GM12878 (cell line): Measurements from ENCODE around the gene RCAN2. TPM values are rescaled to one million over a fixed set of nuclear protein-coding genes. Genes with fewer than 3 reads are reported as not detected.

Experiments
- ATAC-seq: fragments of 200-7000 bp; cut with Tn5 transposase; 3 replicates; pipeline ENCODE4 v1.9.1; 2020; ENCODE audit warnings: mild to moderate bottlenecking, moderate library complexity
- BruUV-seq: library from RNA; stranded (reverse); fragments of 400-500 nt; replicated peaks from 2 replicates; lab custom pipeline; 2021; lab: Mats Ljungman, UMichigan
- CTCF ChIA-PET: fragments of 300-600 bp; sonication (Branson Sonifier 250); formaldehyde crosslinking; extraction: SDS; loops from one replicate; lab custom pipeline; 2021; ENCODE audit warnings: inconsistent platforms; lab: Yijun Ruan, JAX
- POLR2A ChIA-PET: fragments of 350-600 bp; formaldehyde crosslinking; extraction: SDS; loops from one replicate; lab custom pipeline; 2021; ENCODE audit warnings: inconsistent platforms; lab: Charles Lee
- RAD21 ChIA-PET: fragments of 300-600 bp; sonication (Branson Sonifier 250); formaldehyde crosslinking; loops from one replicate; lab custom pipeline; 2023; ENCODE audit warnings: antibody characterized with exemption; ENCODE audit not compliant: unreplicated experiment; lab: Charles Lee
- SMC1A ChIA-PET: fragments of 300-600 bp; sonication (Branson Sonifier 250); formaldehyde crosslinking; loops from one replicate; lab custom pipeline; 2023; ENCODE audit not compliant: unreplicated experiment, uncharacterized antibody; lab: Charles Lee
- DNase-seq: peaks from one replicate; pipeline ENCODE4 v3.0.0-alpha.2; 2011; ENCODE audit warnings: low read depth, low spot score
- FAIRE-seq: peaks from 3 replicates; lab custom pipeline; 2011; peaks lifted over from hg19 to GRCh38; lab: Jason Lieb, UNC
- H2AFZ ChIP-seq: 2 replicates; pipeline ENCODE4 v1.6.0; 2011; ENCODE audit warnings: low read depth, low read length, control low read depth; ENCODE audit not compliant: control insufficient read depth
- H3K27ac ChIP-seq: 2 replicates; pipeline ENCODE4 v1.5.1; 2011; ENCODE audit warnings: control low read depth; ENCODE audit not compliant: control insufficient read depth, insufficient read depth
- H3K27me3 ChIP-seq, 2 experiments: replicated peaks in 1 of 2; 2 replicates each; pipeline versions ENCODE4 v1.6.0 to v1.6.1; 2011; ENCODE audit warnings: low read length in 1 of 2; ENCODE audit not compliant: control insufficient read depth in 2 of 2, insufficient read depth in 2 of 2
- H3K36me3 ChIP-seq, 2 experiments: 2 replicates each; pipeline ENCODE4 v1.5.1; 2011; ENCODE audit warnings: low read length in 1 of 2; ENCODE audit not compliant: control insufficient read depth in 2 of 2, insufficient read depth in 2 of 2
- H3K4me1 ChIP-seq: 2 replicates; pipeline ENCODE4 v1.6.1; 2011; ENCODE audit warnings: mild to moderate bottlenecking, low read length, moderate library complexity, mixed read lengths; ENCODE audit not compliant: control insufficient read depth, insufficient read depth
- H3K4me2 ChIP-seq: 2 replicates; pipeline ENCODE4 v1.6.0; 2011; ENCODE audit warnings: control low read depth; ENCODE audit not compliant: control insufficient read depth, insufficient read depth
- H3K4me3 ChIP-seq: fragments of 200-600 bp; sonication (generic); 2 replicates; pipeline ENCODE4 v1.5.1; 2016
- H3K79me2 ChIP-seq: 2 replicates; pipeline ENCODE4 v1.6.0; 2011; ENCODE audit warnings: low read length; ENCODE audit not compliant: control insufficient read depth, insufficient read depth
- H3K9ac ChIP-seq: 2 replicates; pipeline ENCODE4 v1.8.0; 2011; ENCODE audit warnings: low read length, control low read depth, mixed read lengths; ENCODE audit not compliant: control insufficient read depth, insufficient read depth
- H3K9me3 ChIP-seq: replicated peaks from 3 replicates; pipeline ENCODE4 v1.5.1; 2011; ENCODE audit warnings: mild to moderate bottlenecking, low read length; ENCODE audit not compliant: control insufficient read depth, insufficient read depth
- H4K20me1 ChIP-seq: 2 replicates; pipeline ENCODE4 v1.6.0; 2011; ENCODE audit not compliant: control insufficient read depth, insufficient read depth
- BCLAF1 ChIP-seq: fragments of 450-650 bp; IDR thresholded peaks from 2 replicates; pipeline ENCODE4 v1.6.1; 2017; ENCODE audit warnings: antibody characterized with exemption, mild to moderate bottlenecking, moderate library complexity
- CEBPZ ChIP-seq: fragments of 150-350 bp; IDR thresholded peaks from 2 replicates; pipeline ENCODE4 v1.6.1; 2016; ENCODE audit warnings: low read depth, low read length
- CHD2 ChIP-seq: IDR thresholded peaks from 2 replicates; pipeline ENCODE4 v1.6.1; 2011; ENCODE audit warnings: low read depth, low read length, improper control_type of control experiment, borderline replicate concordance
- EP300 ChIP-seq, 2 experiments: fragments of 150-350 bp in 1 of 2; IDR thresholded peaks; 2 replicates each; pipeline ENCODE4 v1.6.1; 2011 to 2012; ENCODE audit warnings: low read depth in 2 of 2, low read length in 2 of 2, borderline replicate concordance in 1 of 2, improper control_type of control experiment in 1 of 2, inconsistent platforms in 1 of 2; ENCODE audit not compliant: control insufficient read depth in 1 of 2
- FOS ChIP-seq: IDR thresholded peaks from 3 replicates; pipeline ENCODE4 v1.6.1; 2011; ENCODE audit warnings: borderline replicate concordance; ENCODE audit not compliant: insufficient read length; ENCODE audit errors: extremely low read depth
- GATAD2B ChIP-seq: fragments of 450-650 bp; conservative IDR thresholded peaks from 2 replicates; pipeline ENCODE4 v1.6.1; 2017; ENCODE audit warnings: low read depth, mild to moderate bottlenecking, moderate library complexity
- MLLT1 ChIP-seq: fragments of 450-650 bp; IDR thresholded peaks from 2 replicates; pipeline ENCODE4 v1.6.1; 2016; ENCODE audit warnings: mild to moderate bottlenecking
- NBN ChIP-seq: fragments of 450-650 bp; IDR thresholded peaks from 2 replicates; pipeline ENCODE4 v1.6.1; 2016
- PML ChIP-seq: IDR thresholded peaks from 2 replicates; pipeline ENCODE4 v1.6.1; 2012; ENCODE audit warnings: low read length, inconsistent platforms
- PRDM15 ChIP-seq: fragments of 450-650 bp; formaldehyde crosslinking; IDR thresholded peaks from 2 replicates; pipeline ENCODE4 v1.4.0; 2020; ENCODE audit warnings: mild to moderate bottlenecking, moderate library complexity
- SIX5 ChIP-seq: IDR thresholded peaks from 2 replicates; pipeline ENCODE4 v1.6.1; 2011; ENCODE audit warnings: mild to moderate bottlenecking, low read depth, low read length, moderate library complexity; ENCODE audit not compliant: severe bottlenecking
- ZSCAN29 ChIP-seq: fragments of 450-650 bp; IDR thresholded peaks from 2 replicates; pipeline ENCODE4 v1.6.1; 2017; ENCODE audit warnings: mild to moderate bottlenecking, moderate library complexity
- WGBS: methylation state at CpG from one replicate; pipeline ENCODE4 v1.1.6; 2016; ENCODE audit warnings: low lambda C conversion rate; ENCODE audit not compliant: insufficient replicate concordance, insufficient coverage; ENCODE audit errors: missing lambda C conversion rate; 5-methylcytosine and 5-hydroxymethylcytosine counted together
- in situ Hi-C: fragments of 300-500 bp; cut with MboI; formaldehyde crosslinking; loops from 9 replicates; pipeline ENCODE4 v1.14.3; 2018; ENCODE audit warnings: mixed read lengths
- intact Hi-C: fragments of 100-400 bp; cut with micrococcal nuclease; formaldehyde crosslinking; loops from one replicate; pipeline ENCODE4 v1.14.2; 2022; ENCODE audit not compliant: unreplicated experiment
- polyA plus RNA-seq, 11 experiments: library from polyadenylated mRNA; depleted of rRNA in 4 of 11; unstranded in 6 of 11; stranded (reverse) in 5 of 11; fragments of >200 nt; fragmentation: Nextera tagmentation in 4 of 11; fragmentation: Illumina TruSeq in 1 of 11; extraction: Ambion mirVana in 4 of 11; extraction: Trizol in 1 of 11; gene quantifications; 1 replicate in 1 of 11; 2 replicates in 10 of 11; pipeline versions ENCODE4 v1.2.1 to v1.2.3, GENCODE V29; 2011 to 2016; ENCODE audit warnings: inconsistent platforms in 2 of 11, missing spikeins in 2 of 11, low read depth in 1 of 11
- total RNA-seq, 4 experiments: library from RNA; depleted of rRNA in 3 of 4; stranded (reverse); fragments of >200 nt in 3 of 4; fragmentation: Illumina TruSeq in 1 of 4; extraction: Trizol in 1 of 4; gene quantifications; 2 replicates each; pipeline versions ENCODE4 v1.2.1 to v1.2.3, GENCODE V29; 2013 to 2021

RCAN2 gene
- total and polyA plus RNA-seq, 10 of the 15 experiments (the other 5 are each of a cell fraction or from before 2014, with no cell fraction given): 0.06 TPM; not detected in 9

- peak; percentile 91 for ATAC-seq
- CTCF ChIA-PET: interaction anchor here (1.5 kb wide), 1 partner anchor 46 kb away, joined by 4 read pairs; no protein-coding TSS in a partner anchor
- Histone ChIP-seq H3K4me1 (peaks cover 14% of the 10 kb centered on the region), H3K9me3 (no peaks in the 10 kb centered on the region; the same call in 2 of the 3 replicates), H3K4me2 (peak overlapping the region; percentile 34; the same call in 1 of the 2 replicates), H3K27me3 (peaks cover 0 to 5% of the 10 kb centered on the region in 2 experiments; a peak in 3 of 4 replicates), H3K9ac (no peak overlapping the region), H3K79me2 (no peaks in the 10 kb centered on the region), H4K20me1 (no peaks in the 10 kb centered on the region), H3K36me3 (no peaks in the 10 kb centered on the region), H3K4me3 (no peak overlapping the region), H3K27ac (no peak overlapping the region), H2AFZ (no peak overlapping the region)
- intact Hi-C loops (no loop called here), in situ Hi-C loops (no loop called here)
- RAD21 ChIA-PET: interaction anchor here (1.4 kb wide), 1 partner anchor 45 kb away, joined by 4 read pairs; no protein-coding TSS in a partner anchor
- BruUV-seq: no TSS peak
- peak; percentile 57 for DNase-seq
- SMC1A ChIA-PET: interaction anchor here (0.9 to 1.4 kb wide), 3 partner anchors 18 to 46 kb away, joined by 3 to 5 read pairs (median 4); partner anchors contain the start of gene ENPP4
- peak; percentile 87 for FAIRE-seq
- POLR2A ChIA-PET: no interaction called here
- 17% methylated on average over 4 of the region's 4 CpGs for WGBS
- no peak for TF ChIP-seq ZSCAN29
- no peak for TF ChIP-seq PRDM15 (CRISPR knock-in tag)
- TF ChIP-seq CEBPZ: no peak
- peak; percentile 25 to 61; a peak in 2 of 4 replicates for TF ChIP-seq EP300 (IDR thresholded peaks at IDR 0.05; ENCODE audit: borderline replicate concordance in 1 of 2, control insufficient read depth in 1 of 2, low read depth in 2 of 2, low read length in 2 of 2)
- TF ChIP-seq MLLT1: peak; percentile 69
- no peak for TF ChIP-seq FOS
- TF ChIP-seq GATAD2B: no peak
- TF ChIP-seq NBN: 0 out of 2 replicates have a peak, but pooled peaks have one; percentile 46
- no peak for TF ChIP-seq CHD2
- no peak for TF ChIP-seq BCLAF1
- no peak for TF ChIP-seq PML
- TF ChIP-seq SIX5: no peak
These were observed 315.8 kb downstream of the RCAN2 start for GRCh38 chr6:46175446-46175845.
